Cardiac muscle cell (in vitro differentiated cells and primary cell): ENCODE data around the gene AIG1. TPM values are rescaled to one million over a fixed set of nuclear protein-coding genes. Genes with fewer than 3 reads are reported as not detected.

ENCODE experiments used
- DNase-seq, 2 donors: peaks; one replicate each; pipeline versions ENCODE4 v3.0.0 to v3.0.0-alpha.2; 2010 to 2017; ENCODE audit warnings: low read depth in 1 of 2, low spot score in 1 of 2
- H3K27ac ChIP-seq: fragments of 200-600 bp; sonication (generic); 2 replicates; pipeline ENCODE4 v1.5.1; 2016
- H3K27me3 ChIP-seq: fragments of 200-600 bp; sonication (generic); 2 replicates; pipeline ENCODE4 v1.6.0; 2016; ENCODE audit warnings: control low read depth
- H3K36me3 ChIP-seq: fragments of 200-600 bp; sonication (generic); 2 replicates; pipeline ENCODE4 v1.5.1; 2016; ENCODE audit warnings: control low read depth
- H3K4me1 ChIP-seq: fragments of 200-600 bp; sonication (generic); 2 replicates; pipeline ENCODE4 v1.8.1; 2017; ENCODE audit warnings: low read depth, mild to moderate bottlenecking, mixed run types
- H3K4me3 ChIP-seq: fragments of 200-600 bp; sonication (generic); 2 replicates; pipeline ENCODE4 v1.5.1; 2016; ENCODE audit warnings: mild to moderate bottlenecking
- H3K9me3 ChIP-seq: fragments of 200-600 bp; sonication (generic); 2 replicates; pipeline ENCODE4 v1.5.1; 2017; ENCODE audit warnings: low read depth, mild to moderate bottlenecking, control low read depth
- polyA plus RNA-seq: library from polyadenylated mRNA; unstranded; fragments of >200 nt; fragmentation: Nextera tagmentation; extraction: Ambion mirVana; gene quantifications from 2 replicates; pipeline ENCODE4 v1.2.1, GENCODE V29; 2016
- total RNA-seq: library from RNA; depleted of rRNA; stranded (reverse); fragments of >200 nt; gene quantifications from 2 replicates; pipeline ENCODE4 v1.2.3, GENCODE V29; 2016
- TF ChIP-seq, protein P1 (sequence below): IDR thresholded peaks from 2 replicates; pipeline ENCODE4 v1.5.1; 2012; ENCODE audit warnings: low read depth, mild to moderate bottlenecking, low read length

Gene AIG1
- total and polyA plus RNA-seq, 2 experiments from 2014 or later = 35.9 to 55.4 TPM

GRCh38 chr6:143174951-143175350 is 114.3 kb downstream of the AIG1 start:
- Histone ChIP-seq H3K9me3 (no peaks in the 10 kb centered on the region), H3K36me3 (no peaks in the 10 kb centered on the region), H3K27ac (no peak overlapping the region), H3K4me3 (no peak overlapping the region), H3K4me1 (peaks cover 10% of the 10 kb centered on the region), H3K27me3 (no peaks in the 10 kb centered on the region)
- TF ChIP-seq, protein P1, sequence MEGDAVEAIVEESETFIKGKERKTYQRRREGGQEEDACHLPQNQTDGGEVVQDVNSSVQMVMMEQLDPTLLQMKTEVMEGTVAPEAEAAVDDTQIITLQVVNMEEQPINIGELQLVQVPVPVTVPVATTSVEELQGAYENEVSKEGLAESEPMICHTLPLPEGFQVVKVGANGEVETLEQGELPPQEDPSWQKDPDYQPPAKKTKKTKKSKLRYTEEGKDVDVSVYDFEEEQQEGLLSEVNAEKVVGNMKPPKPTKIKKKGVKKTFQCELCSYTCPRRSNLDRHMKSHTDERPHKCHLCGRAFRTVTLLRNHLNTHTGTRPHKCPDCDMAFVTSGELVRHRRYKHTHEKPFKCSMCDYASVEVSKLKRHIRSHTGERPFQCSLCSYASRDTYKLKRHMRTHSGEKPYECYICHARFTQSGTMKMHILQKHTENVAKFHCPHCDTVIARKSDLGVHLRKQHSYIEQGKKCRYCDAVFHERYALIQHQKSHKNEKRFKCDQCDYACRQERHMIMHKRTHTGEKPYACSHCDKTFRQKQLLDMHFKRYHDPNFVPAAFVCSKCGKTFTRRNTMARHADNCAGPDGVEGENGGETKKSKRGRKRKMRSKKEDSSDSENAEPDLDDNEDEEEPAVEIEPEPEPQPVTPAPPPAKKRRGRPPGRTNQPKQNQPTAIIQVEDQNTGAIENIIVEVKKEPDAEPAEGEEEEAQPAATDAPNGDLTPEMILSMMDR = no peak
- DNase-seq = no peak

DNA sequence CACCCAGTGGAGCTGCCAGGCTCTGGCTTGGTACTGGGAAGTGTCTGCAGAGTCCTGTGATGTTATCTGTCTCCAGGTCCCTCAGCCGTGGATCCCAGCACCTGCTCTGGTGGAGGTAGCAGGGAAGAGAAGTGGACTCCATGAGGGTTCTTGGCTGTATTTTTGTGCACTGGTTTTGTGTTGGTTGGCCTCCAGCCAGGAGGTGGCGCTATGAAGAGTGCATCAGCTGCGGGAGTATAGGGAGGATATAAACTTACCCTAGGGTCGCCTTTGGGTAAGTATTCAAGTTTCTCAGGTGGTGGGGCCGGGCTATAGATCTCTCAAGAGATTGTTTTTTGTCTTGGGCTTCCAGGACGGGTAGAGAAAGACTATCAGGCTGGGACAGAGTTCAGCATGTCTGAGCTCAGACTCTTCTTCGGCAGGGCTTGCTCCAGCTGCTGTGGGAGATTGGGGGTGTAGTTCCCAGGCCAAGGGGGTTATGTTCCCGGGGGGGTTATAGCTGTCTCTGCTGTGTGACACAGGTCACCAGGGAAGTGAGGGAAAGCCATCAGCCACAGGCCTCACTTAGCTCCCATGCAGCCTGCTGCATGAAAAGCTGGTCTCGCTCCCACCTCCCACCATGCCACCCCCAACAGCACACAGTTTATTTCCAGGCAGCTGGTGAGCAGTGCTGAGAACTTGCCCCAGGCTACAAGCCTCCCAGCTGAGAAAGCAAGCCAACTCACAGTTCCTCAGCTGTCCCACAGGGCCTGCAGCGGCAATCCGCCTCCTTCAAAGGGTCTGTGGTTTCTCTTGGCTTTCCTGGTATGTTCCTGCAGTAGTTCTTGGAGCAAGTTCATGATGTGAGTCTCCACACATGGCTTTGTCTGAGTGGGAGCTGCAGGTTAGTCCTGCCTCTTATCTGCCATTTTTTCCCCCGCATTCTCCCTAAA is 115.7 kb downstream of the AIG1 start:
- no peak overlapping the region for H3K27ac ChIP-seq
- DNase-seq = peak in 1 of 2 donors; percentile 91
- no peaks in the 10 kb centered on the region for H3K9me3 ChIP-seq
- H3K27me3 ChIP-seq = no peaks in the 10 kb centered on the region
- TF ChIP-seq, protein P1 = peak; percentile 3
- no peaks in the 10 kb centered on the region for H3K36me3 ChIP-seq
- H3K4me1 ChIP-seq = peaks cover 13% of the 10 kb centered on the region
- no peak overlapping the region for H3K4me3 ChIP-seq

- H3K4me1 ChIP-seq = peaks cover 13% of the 10 kb centered on the region
- no peak for DNase-seq
- no peaks in the 10 kb centered on the region for H3K36me3 ChIP-seq
- TF ChIP-seq, protein P1 = no peak
- no peaks in the 10 kb centered on the region for H3K27me3 ChIP-seq
- no peak overlapping the region for H3K4me3 ChIP-seq
- H3K27ac ChIP-seq = no peak overlapping the region
- H3K9me3 ChIP-seq = no peaks in the 10 kb centered on the region
Measured at GRCh38 chr6:143177706-143178105, 117.0 kb downstream of the AIG1 start.

GRCh38 chr6:143179096-143179495 is 118.4 kb downstream of the AIG1 start:
- TF ChIP-seq, protein P1 = no peak
- Histone ChIP-seq H3K27ac (no peak overlapping the region), H3K27me3 (no peaks in the 10 kb centered on the region), H3K9me3 (no peaks in the 10 kb centered on the region), H3K4me3 (no peak overlapping the region), H3K4me1 (peaks cover 13% of the 10 kb centered on the region), H3K36me3 (no peaks in the 10 kb centered on the region)
- no peak for DNase-seq

DNA sequence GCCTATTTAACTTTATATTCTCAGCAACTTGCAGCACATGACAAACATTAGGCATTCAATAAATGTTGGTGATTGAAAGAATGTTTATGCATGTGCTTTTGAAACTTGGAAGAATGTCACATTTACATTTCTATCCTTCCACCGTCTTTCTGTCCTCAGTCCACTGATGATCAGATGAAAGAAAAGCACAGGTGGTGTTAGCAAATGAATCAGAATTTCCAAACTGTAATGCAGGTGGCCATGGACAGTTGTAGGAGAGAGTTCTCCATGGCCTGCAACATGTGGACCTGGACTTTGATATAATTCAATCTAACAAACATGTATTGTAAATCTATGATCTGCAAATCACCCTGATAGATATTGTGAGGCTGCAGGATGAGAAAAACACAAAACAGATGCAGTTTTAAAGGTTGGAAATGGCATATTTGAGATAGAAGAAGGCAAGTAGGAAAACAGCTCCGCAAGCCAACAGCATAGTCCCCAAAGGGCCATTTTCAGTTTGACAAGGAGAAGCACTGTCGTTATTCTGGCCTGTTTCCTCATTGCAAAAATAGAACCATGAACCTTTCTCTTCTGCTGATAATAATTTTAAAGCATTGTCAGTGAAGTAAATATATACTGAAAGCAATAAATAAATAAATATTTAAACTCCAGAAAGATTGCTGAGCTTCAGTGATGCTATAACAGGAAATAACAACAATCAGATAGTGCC is 119.4 kb downstream of the AIG1 start:
- H3K4me1 ChIP-seq = peaks cover 13% of the 10 kb centered on the region

More for the DNA sequence above, 119.4 kb downstream of the AIG1 start:
- TF ChIP-seq, protein P1 = no peak
- H3K27me3 ChIP-seq = no peaks in the 10 kb centered on the region
- H3K4me3 ChIP-seq = no peak overlapping the region
- no peaks in the 10 kb centered on the region for H3K36me3 ChIP-seq
- no peak overlapping the region for H3K27ac ChIP-seq
- no peaks in the 10 kb centered on the region for H3K9me3 ChIP-seq
- no peak for DNase-seq
